Measurements from ENCODE around the gene HHAT. TPM values are rescaled to one million over a fixed set of nuclear protein-coding genes. Genes with fewer than 3 reads are reported as not detected.

Gene HHAT
- total RNA-seq, 1 donor from 2014 or later, result 6.9 TPM

DNA sequence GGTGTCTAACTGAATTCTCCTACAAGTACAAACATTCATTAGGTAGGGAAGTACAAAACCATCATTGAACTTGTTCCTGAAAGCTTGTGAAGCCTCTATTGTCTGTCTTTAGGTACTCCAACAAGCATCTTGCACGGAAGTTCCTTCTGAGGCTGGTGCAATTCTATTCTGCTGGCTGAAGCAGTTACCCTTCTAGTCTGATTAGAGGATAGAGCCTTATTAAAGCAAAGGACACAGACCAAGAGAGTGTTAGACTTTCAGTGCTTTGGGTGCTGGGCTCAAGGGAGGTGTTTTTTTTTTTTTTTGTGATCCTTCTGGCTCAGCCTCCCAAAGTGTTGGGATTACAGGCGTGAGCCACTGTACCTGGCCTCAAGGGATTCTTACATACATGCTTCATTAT lies 43.8 kb downstream of the HHAT start:
- Mint-ChIP-seq H3K4me3 (no peak overlapping the region), H3K9me3 (no peaks in the 10 kb centered on the region), H3K27me3 (ENCODE audit: low read depth) (no peaks in the 10 kb centered on the region), H3K27ac (ENCODE audit: unreplicated experiment) (no peak overlapping the region), H3K36me3 (ENCODE audit: low read depth) (no peaks in the 10 kb centered on the region), H3K4me1 (peaks cover 25% of the 10 kb centered on the region)
- no peak for DNase-seq (ENCODE audit: low read depth, low spot score)
- TF ChIP-seq CTCF (conservative IDR thresholded peaks at IDR 0.05), result no peak

DNA sequence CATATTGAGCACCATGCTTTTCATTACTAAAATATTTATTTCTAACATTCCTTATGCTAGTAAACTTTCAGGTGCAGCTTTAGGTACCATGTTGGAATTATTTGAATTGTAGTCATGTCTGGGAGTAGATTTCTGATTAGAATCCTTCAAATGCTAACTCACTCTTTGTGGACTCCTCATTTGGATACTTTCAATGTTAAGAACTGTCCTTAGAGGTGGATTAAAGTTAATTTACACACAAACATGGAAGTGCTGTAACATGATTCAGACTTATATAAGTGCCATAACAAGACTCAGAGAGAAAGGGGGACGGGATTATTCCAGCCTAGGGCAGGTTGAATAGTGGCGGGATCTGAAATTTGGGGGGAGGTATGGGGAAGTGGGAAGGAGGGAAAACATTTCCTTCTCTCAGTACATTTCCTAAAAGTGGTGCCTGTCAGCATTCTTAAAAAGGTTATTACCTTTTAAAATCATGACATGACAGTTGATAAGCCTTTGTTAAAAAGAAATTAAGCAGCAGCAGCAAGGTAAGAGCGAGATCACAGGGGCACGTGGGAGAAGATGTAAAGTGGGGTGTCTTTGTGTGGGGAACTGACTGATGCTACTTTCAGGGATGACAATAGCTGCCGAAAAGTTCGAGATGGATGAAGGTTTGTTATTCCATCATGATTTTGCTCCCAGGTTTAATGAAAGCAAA lies 44.4 kb downstream of the HHAT start:
- TF ChIP-seq CTCF (conservative IDR thresholded peaks at IDR 0.05), result no peak

GRCh38 chr1:210373628-210373877 lies 44.9 kb downstream of the HHAT start:
- H3K4me3 Mint-ChIP-seq, result no peak overlapping the region

More for the DNA sequence above, 44.4 kb downstream of the HHAT start:
- H3K4me1 Mint-ChIP-seq, result peaks cover 31% of the 10 kb centered on the region
- no peak overlapping the region for H3K27ac Mint-ChIP-seq (ENCODE audit: unreplicated experiment)
- no peak overlapping the region for H3K4me3 Mint-ChIP-seq
- H3K27me3 Mint-ChIP-seq (ENCODE audit: low read depth), result no peaks in the 10 kb centered on the region
- DNase-seq (ENCODE audit: low read depth, low spot score), result no peak
- no peaks in the 10 kb centered on the region for H3K36me3 Mint-ChIP-seq (ENCODE audit: low read depth)
- H3K9me3 Mint-ChIP-seq, result no peaks in the 10 kb centered on the region

DNA sequence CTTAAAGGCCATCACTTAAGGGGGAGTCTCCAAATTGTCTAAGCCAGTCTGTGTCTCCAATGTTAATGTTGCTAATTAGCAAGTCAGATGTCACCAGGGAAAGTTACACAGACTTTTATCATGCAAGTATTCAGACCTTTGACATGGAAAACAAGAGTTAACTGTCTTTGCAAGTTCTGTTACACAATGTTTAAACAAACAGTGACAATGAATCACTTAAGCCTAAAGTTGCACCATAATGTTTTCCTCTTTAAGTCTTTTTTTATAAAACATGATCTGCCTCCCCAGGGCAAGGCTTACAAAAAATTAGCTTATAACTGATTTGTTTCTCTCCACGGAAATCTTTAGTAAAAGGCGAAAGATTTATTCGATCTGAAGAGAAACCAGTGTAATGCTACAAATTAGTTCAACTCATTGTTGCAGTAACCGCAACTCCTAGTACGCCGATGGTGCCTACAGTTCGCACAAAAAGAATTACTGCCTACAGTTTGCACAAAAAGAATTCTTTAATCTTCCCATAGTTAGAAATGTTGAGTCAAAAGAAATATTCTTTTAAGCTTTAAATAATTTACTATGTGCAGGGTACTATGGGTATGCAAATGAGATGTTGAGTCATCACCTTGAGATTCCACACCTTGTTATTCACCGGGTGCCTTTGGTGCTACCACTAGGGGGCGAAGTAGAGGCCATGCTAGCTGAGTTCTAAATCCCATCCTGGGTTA lies 45.3 kb downstream of the HHAT start:
- DNase-seq (ENCODE audit: low read depth, low spot score), result peak; percentile 33
- Mint-ChIP-seq H3K4me3 (no peak overlapping the region), H3K27ac (ENCODE audit: unreplicated experiment) (no peak overlapping the region), H3K4me1 (peaks cover 36% of the 10 kb centered on the region), H3K36me3 (ENCODE audit: low read depth) (no peaks in the 10 kb centered on the region), H3K27me3 (ENCODE audit: low read depth) (no peaks in the 10 kb centered on the region), H3K9me3 (no peaks in the 10 kb centered on the region)
- peak; percentile 77 for TF ChIP-seq CTCF (conservative IDR thresholded peaks at IDR 0.05)

More at GRCh38 chr1:210373628-210373877, 44.9 kb downstream of the HHAT start:
- no peak for TF ChIP-seq CTCF (conservative IDR thresholded peaks at IDR 0.05)
- Mint-ChIP-seq H3K36me3 (ENCODE audit: low read depth) (no peaks in the 10 kb centered on the region), H3K9me3 (no peaks in the 10 kb centered on the region), H3K4me1 (peaks cover 32% of the 10 kb centered on the region), H3K27ac (ENCODE audit: unreplicated experiment) (no peak overlapping the region), H3K27me3 (ENCODE audit: low read depth) (no peaks in the 10 kb centered on the region)
- DNase-seq (ENCODE audit: low read depth, low spot score), result no peak

DNA sequence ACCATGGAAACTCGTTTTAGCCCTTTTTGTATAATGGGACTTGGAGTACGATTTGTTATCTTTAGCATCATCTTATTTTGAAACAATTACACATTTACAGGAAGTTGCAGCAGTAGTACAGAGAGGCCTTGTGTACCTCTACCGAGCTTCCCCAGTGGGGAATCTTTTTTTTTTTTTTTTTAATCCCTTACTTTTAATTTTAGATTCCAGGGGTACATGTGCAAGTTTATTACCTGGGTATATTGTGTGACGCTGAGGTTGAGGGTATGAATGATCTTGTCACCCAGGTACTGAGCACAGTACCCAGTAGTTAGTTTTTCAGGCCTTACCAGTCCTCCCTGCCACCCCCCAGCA lies 45.9 kb downstream of the HHAT start:
- no peak overlapping the region for H3K4me3 Mint-ChIP-seq
- no peak overlapping the region for H3K27ac Mint-ChIP-seq (ENCODE audit: unreplicated experiment)
- H3K9me3 Mint-ChIP-seq, result no peaks in the 10 kb centered on the region
- H3K4me1 Mint-ChIP-seq, result peaks cover 39% of the 10 kb centered on the region
- DNase-seq (ENCODE audit: low read depth, low spot score), result no peak
- H3K27me3 Mint-ChIP-seq (ENCODE audit: low read depth), result no peaks in the 10 kb centered on the region
- no peaks in the 10 kb centered on the region for H3K36me3 Mint-ChIP-seq (ENCODE audit: low read depth)
- TF ChIP-seq CTCF (conservative IDR thresholded peaks at IDR 0.05), result no peak

All from neural crest cell (in vitro differentiated cells).